Stimulated activated CD8-positive, alpha-beta memory T cell treated with anti-CD3 and anti-CD28 coated beads, Interleukin-4, amount 100 ng/mL, for 1 hour (primary cell): ENCODE data around the gene PPP1R9A.

Source experiments
- DNase-seq, 2 donors: peaks; one replicate each; pipeline ENCODE4 v3.0.0-alpha.2; 2020; ENCODE audit warnings: low read depth in 2 of 2, low spot score in 1 of 2

The PPP1R9A gene

DNA sequence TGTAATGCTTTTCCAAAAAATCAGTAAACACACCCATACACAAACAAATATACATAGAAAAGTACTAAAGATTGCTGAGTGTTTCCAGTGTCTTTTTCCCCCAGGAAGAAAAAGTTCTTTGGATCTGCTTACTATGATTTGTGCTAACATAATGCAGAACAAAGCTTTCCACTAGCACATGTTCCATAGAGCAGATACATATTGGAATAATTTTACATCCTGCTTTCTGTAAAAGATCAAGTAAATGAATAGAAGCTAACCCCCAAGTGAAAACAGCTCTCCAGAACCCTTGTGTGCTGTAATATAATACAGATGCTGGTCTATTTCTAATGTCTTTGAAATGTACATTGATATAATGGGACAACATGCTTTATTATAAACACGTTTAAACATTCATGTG, 291.5 kb downstream of the PPP1R9A start:
- DNase-seq: no peak

DNA sequence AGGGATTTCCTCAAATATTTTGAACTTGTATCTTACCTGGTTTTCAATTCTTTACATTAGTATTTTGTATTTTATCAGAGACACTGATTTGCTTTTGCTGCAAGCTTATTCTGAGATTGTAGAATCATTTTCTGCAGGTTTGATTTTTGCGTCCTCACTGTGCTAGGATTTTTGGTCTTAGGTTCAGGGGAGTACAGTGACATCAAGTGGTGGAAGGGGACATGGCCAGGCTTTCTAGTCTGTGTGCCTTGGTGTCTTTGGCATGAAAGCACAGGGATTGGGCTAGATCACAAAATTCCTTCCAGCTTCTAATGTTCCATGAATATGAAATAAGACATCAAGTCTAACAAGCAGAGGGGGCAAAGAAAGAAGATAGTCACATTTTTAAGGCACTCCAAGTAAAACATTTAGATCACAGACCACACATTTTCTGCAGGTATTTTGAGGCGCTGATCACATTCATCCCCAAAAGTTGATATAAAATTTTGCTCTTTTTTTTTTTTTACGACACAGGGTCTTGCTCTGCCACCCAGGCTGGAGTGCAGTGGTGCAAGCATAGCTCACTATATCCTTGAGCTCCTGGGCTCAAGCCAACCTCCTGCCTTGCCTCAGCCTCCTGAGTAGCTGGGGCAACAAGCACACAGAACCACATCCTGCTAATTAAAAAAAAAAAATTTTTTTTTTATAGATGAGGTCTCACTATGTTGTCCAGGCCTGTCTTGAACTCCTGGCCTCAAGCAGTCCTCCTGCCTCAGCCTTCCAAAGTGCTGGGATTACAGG, 292.6 kb downstream of the PPP1R9A start:
- no peak for DNase-seq

DNA sequence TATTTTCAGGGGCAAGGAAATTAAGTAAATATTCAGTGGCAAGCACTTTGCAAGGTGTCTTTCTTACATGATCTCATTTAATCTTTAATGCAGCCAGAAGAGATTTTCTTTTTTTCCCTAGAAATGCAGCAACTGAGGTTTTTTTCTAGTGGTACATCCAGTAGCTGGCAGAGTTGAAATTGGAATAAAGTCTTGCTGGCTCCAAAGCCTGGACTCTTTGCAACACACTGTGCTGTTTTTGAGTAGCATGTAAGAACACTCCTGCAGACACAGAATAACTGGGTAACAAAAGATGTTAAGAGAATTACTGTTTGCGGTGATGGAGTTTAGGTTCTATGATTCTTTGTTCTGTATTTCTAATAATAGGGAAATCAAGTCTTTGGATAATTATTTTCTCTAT, 293.3 kb downstream of the PPP1R9A start:
- no peak for DNase-seq

DNA sequence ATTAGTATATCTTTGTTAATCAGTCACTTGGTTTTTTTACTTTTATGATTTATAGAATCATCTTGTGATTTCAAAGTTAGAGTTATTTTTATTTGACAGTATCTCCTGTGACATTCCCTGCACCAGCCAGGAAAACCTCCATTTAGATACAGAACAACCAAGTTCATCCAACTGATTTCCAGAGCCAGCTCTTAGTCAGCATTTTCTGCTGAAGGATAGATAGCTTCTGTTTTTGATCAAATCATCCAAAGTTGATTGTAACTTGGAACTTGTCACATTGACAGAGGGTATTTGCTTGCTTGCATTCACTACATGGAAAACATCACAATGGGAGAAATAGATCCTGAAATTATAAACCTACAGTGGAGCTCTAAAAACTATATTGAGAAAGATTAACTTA, 294.3 kb downstream of the PPP1R9A start:
- no peak for DNase-seq

DNA sequence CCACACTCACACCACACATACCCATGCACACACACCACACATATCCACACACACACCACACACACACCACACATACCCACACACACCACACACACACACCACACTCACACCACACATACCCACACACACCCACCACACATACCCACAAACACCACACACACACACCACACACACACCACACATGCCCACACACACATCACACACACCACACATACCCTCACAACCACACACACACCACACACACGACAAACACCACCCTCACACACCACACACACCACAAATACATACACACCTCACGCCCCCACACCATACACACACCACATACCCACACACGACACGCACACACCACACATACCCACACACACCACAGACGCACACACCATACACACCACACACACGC, 297.2 kb downstream of the PPP1R9A start:
- DNase-seq: no peak

DNA sequence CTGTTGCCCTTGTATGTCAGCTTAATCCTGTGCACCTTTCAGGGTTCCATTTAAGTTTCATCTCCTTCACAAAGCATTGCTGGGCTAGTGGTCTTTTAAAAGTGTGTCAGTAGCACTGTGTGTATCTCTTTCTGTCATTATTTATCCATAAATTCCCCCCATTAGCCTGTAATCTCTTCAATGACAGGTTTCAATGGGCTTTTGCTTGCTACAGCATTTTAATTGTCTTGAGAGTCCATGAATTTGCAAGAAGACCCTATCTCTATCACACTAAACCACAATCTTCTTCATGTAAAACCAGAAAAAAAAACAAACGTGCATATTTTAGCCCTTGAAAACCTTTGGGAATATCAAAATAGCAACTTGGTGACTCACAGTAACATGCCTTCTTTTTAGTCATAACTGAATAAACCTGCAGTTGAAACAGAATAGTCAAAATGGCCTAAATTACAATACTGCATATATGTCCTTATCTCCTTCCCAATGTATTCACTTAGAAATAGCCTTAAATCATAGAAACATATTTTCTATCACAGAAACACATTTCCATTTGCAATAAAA, 298.4 kb downstream of the PPP1R9A start:
- DNase-seq: no peak

DNA sequence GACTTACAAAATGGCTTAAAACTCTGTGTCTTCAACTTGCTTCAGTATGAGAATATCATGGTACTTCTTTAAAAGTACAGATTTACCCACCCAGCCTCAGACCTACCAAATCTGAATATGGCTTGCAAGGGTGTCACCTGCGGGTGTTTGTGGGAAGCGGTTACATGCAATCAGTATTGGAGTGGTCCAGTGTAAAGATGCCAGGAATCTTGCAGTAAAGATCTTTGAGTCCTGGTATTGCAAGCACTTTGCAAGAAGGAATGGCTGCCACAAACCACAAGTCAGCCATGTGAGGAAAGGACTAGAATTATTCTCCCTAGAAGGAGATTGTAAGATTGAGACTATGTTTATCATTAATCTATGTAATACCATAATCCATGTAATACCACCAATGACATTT, 301.9 kb downstream of the PPP1R9A start:
- no peak for DNase-seq

DNA sequence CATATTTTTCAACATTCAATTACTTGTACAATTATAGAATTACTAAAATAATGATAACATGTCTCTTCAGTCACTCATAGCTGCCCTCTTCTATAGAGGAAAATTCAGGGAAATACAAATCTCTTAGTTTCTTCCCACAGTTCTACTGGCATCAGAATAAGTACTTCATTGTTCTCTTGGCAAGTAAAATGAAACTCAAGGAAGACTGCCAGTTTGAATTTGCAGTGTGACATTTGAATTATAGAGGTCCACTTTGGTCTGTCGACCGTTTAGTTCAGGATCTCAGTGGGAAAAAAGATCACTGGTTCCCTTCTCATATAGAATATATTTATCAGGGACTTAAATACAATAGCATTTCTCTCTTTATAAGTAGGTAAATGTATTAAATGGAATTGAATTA, 302.4 kb downstream of the PPP1R9A start:
- DNase-seq: no peak

DNA sequence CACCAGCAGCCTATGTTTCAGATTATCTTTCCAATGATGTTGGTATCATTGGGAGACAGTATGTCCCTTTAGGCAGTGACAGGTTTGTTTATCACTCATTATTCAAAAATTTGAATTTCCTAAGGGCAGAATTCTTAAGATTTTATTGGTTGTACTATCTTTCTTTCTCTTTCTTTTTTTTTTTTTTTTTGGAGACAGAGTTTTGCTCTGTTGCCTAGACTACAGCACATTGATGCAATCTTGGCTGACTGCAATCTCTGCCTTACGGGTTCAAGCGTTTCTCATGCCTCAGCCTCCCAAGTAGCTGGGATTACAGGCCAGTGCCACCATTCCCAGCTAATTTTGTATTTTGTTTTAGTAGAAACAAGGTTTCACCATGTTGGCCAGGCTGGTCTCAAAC, 305.8 kb downstream of the PPP1R9A start:
- DNase-seq: no peak

DNA sequence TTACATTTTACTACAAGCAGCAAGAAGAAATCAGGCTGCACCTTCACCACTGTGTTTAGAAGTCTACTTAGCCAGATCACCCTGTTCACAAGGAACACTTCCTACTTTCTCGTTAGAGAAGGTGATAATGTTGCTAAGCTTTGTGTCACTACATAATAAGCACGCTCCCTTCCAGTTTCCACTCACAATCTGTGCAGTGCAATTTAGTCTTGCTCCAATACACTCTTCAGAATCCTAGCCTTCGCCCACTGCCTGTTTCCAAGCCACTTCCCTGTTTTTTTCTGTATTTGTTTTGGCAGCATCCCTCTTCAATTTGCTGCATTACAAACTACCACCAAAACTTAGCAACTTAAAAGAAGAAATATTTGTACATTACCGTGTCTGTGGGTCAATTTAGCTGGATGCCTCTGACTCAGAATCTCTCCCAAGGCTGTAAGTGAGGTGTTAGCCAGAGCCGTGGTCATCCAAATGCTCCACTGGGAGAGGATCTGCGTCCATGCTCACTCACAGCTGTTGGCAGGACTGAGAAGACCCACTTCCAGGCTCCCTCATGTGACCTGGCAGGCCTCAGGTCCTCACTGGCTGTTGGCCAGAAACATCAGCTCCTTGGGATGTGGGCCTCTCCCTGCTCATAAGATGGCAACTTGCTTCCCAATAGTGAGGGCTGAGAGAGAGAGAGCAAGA, 306.6 kb downstream of the PPP1R9A start:
- no peak for DNase-seq

DNA sequence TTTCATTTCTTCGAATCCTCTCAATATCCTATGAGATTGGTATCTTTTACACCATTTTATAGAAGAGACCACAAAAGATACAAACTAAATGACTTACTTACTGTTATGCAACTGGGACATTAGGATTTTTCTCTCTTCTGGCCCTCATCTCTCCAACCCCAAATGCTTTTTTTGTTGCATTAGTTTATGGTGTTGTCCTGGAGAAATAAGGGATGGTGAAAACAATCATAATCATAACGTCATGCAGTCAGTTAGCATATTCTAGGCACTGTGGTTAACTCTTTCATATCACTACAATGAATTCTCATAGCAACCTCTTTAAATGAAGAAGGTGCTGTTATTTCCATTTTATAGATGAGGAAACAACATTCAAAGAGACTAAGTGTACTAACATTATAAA, 312.3 kb downstream of the PPP1R9A start:
- DNase-seq: no peak

DNA sequence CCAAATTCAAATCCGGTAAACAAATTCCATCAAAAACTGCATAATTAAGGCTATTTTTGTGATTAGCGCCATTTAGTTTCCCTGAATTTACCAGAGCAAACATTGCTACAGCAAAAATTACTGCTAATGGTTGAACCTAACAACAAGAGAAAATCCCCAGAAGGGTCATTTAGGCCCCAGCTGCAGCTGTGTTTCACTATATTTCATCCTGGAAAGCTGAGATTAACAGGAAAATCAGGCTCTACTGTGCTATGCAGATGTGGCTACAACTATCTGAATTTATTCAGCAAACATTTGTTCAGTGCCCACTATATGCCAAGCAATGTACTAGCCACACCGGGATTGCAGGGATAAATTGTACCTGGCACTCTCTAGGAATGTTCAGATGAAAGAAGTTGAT, 312.9 kb downstream of the PPP1R9A start:
- DNase-seq: no peak

DNA sequence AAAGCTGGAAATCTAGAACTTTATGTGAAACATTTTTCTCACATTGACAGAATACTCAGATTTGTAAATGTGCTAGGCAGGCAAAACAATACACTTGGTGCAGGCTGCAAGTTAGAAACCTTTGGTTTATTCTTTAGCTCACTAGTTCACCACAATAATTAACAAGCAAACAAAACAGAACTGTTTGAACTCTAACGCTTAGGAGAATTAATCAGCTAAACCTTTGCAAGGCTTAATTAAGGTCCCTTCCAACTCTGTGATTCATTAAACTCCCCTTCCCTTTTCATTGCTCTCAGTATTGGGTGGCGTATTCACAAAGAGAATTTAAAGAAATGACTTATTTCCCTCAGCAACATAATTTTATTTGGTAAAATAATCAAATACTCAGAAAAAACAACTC, 317.9 kb downstream of the PPP1R9A start:
- DNase-seq: no peak

DNA sequence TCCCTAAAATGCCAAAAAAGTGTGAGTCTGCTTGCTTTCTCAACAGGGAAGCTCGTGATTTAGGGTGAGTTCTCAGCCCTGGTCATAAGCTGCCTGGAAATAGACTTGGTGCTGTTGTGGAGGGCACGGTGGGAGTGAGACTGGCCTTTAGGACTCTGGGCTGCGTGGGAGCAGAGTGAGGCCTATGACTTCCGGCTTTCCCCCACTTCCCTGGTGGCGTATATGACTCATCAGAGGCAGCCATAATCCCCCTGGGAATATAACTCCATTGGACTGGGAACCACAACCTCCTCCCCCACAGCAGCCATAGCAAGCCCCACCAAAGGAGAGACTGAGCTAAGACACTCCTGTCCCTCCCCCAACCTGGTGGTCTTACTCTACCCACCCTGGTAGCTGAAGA, 321.9 kb downstream of the PPP1R9A start:
- no peak for DNase-seq

DNA sequence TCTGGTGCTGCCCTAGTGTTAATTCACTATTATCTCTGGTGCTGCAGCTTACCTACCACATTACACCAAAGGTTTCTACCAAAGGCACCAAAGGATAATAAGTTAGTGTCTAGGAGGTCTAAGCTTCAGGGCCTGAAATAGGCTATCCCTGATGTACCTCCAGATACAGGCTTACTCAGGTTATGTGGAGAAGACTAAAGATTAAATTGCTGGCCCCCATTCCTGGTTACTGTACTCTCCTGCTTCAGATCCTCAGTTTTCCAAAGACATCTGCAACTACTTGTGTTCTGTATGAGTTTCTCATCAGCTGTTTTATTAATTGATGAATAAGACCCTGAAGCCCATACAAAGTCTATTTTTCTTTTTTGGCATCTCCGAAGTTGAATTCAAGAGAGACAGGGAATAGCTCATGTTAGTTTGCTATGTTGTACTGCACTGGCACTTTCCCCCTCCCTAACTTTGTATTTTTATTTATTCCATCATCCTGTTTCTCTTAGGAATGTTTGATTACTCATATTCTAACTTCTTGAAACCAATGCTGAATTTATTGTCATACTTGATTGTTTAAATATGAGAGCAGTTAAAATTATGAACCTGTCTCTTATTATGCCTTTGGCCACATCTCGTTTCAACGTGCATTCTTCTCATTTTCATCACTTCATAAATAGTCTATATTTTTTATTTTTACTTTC, 331.0 kb downstream of the PPP1R9A start:
- no peak for DNase-seq

DNA sequence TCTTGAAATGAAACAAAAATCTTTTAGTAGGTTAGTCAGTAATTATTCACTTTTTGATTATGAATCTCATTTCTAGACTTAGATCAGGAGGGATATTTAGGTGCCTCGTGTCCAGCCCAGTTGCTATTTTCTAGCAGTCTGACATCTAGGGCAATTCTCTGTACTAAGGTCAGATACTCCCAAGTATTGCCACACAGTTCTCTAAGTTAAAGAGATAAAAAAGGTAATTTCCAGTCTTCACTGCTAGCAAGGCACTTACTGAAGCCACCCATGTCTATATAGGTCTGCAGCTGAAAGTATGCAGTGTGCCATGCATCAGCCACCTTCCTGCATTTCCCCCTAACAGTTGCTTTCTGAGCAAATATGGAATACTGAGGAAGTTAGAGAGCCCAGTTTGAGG, 333.5 kb downstream of the PPP1R9A start:
- DNase-seq: no peak

DNA sequence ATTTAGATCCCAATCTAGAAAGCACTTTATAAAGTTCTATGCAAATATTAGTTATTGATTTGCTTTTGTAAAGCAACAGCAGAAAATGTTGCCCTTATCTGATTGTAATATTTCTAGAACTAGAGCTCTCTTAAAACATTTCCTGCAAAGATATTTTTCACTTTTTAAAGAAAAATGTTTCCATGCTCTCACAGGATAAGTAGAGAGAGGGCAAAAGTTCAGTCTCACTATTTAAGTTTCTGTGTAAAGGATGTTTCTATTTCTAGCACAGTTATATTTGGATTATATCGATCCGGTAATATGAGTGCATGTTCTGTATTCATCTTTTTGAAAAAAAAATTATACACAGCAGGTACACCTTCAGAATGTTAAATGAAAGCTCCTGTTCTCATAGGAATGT, 334.9 kb downstream of the PPP1R9A start:
- no peak for DNase-seq

DNA sequence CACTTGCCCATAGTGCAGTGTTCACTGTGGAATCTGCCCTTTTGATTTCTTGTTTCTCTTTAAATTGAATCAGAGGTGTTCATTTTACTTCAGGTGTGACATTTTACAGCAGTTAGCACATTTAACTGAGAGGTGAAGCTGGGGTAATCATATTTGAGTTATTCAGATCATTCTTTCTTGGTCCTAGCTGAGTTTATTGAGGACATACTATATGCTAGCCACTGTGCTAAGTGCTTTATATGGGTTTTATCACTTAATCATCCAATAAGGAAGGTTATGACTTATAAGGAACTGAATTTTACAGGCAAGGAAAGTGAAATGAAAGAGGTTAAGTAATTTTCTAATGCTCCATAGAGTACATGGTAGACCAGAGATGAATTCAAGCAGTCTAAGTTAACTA, 337.2 kb downstream of the PPP1R9A start:
- no peak for DNase-seq

DNA sequence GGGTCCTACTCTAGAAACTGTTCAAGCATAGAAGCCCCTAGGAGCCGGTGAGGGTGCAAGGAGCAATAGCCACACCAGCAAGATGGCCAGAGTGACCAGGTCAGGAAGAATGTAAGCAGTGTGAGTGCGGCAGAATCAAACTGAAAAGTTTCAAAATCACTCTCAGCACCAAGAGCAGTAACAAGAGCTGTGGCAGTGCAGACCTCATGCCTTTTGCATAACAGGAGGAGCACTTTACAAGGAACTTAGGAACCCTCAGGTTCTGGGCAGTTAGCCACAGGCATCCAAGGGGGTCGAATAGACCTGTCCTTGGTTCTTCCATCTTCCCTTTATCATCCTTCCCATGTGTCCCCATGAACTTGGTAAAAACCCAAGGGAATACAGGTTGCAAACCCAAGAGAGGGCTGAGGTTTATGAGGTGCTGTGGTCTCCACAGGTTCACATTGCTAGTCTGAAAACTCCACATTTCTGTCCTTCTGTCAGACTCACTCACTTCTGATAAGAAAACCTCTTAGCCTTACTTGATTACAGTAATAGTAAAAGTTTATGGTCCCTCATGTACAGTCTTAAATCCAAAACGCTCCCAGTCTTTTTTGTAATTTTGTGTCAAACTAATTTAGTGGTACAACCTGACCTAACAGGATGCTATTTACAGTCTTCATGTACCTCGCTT, 338.6 kb downstream of the PPP1R9A start:
- DNase-seq: no peak

DNA sequence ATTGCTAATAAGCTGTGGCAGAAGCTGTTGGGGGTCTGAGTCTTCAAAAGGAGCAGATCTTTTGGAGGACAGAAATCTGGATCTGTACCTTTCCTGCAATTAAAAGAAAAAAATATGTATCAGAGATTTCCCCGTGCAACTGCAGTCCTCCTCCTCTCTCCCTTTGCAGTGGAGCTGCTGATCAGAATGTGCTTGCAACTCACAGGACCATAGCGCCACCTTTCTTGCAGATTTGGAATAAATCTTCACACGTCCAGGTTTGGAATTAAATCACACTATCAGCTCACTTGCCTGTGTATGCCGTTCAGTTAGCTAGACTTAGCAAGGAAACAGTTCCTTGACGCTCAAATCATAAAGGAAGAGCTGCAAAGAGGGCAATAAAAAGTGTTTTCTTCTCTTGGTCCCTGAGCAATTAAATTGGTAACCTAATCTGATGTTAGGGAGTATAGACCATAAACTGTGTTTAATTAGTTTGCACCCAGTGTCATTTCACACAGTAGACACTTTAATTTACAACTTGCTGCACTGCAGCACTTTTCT, 339.5 kb downstream of the PPP1R9A start:
- no peak for DNase-seq

DNA sequence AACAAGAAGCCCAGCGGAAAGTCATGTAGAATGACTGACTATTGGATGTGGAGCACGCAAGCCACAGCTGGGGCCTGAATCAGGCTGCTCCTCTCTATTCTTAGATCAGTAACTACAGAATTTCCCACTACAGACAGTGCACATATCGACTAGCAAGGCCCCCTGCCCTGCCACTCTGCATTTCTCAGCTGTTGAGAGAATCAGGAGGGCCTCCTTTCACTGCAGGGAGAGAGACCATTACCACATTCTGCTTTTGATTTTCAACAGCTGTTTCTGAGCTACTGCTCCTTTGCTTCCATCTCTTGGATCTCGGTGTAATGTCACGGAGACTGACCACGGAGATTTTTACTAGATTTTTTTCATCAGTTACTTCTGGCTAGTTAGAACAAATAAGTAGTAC, 343.2 kb downstream of the PPP1R9A start:
- DNase-seq: no peak
